Measurements from ENCODE around the gene GALNT1.

The GALNT1 gene

GRCh38 chr18:35707674-35708073, 126.1 kb downstream of the GALNT1 start:
- TF ChIP-seq, protein P1, sequence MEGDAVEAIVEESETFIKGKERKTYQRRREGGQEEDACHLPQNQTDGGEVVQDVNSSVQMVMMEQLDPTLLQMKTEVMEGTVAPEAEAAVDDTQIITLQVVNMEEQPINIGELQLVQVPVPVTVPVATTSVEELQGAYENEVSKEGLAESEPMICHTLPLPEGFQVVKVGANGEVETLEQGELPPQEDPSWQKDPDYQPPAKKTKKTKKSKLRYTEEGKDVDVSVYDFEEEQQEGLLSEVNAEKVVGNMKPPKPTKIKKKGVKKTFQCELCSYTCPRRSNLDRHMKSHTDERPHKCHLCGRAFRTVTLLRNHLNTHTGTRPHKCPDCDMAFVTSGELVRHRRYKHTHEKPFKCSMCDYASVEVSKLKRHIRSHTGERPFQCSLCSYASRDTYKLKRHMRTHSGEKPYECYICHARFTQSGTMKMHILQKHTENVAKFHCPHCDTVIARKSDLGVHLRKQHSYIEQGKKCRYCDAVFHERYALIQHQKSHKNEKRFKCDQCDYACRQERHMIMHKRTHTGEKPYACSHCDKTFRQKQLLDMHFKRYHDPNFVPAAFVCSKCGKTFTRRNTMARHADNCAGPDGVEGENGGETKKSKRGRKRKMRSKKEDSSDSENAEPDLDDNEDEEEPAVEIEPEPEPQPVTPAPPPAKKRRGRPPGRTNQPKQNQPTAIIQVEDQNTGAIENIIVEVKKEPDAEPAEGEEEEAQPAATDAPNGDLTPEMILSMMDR (IDR thresholded peaks at IDR 0.05; ENCODE audit: low read depth, low read length, missing control alignments) = no peak
- no peak overlapping the region for H3K4me3 ChIP-seq (ENCODE audit: low read depth, low read length)
- no peak for DNase-seq (ENCODE audit: low read depth)

DNA sequence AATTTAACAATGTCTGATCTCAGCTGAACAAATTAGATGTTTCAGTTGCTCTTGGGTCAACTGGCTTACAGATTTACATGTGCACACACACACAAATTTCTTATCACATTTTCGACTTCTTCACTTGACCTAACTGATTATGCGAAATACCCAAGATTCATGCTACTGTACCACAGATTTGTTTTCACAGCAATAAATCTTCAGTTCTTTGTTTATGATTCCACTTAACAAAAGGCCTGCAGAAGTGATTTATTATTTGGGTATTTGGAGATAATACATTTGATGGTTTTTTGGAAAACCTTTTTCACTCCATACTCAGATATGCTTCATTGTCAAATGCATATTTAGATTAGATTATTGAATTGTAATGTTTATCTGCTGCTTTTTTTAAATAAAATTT, 129.0 kb downstream of the GALNT1 start:
- no peak overlapping the region for H3K4me3 ChIP-seq (ENCODE audit: low read depth, low read length)
- no peak for DNase-seq (ENCODE audit: low read depth)
- TF ChIP-seq, protein P1 (IDR thresholded peaks at IDR 0.05; ENCODE audit: low read depth, low read length, missing control alignments) = no peak

DNA sequence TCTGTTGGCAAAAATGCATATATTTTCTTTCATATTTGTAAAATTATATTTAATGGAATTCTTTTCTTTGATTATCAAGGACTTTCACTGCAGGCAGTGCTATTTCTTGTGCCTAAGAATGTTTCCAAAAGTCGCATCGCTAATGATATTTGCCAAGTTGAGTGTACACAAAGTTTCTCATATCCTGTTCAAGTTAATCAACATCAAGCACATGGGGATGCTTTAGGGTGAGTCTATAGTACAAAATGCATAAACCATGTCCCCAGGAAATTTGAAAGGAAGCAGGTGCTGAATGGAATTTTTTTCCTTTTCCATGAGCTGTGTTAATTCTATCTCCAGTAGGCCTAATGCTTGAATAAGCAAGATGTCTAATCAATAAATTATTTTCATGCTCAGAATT, 129.7 kb downstream of the GALNT1 start:
- TF ChIP-seq, protein P1 (IDR thresholded peaks at IDR 0.05; ENCODE audit: low read depth, low read length, missing control alignments) = no peak
- no peak overlapping the region for H3K4me3 ChIP-seq (ENCODE audit: low read depth, low read length)
- no peak for DNase-seq (ENCODE audit: low read depth)

DNA sequence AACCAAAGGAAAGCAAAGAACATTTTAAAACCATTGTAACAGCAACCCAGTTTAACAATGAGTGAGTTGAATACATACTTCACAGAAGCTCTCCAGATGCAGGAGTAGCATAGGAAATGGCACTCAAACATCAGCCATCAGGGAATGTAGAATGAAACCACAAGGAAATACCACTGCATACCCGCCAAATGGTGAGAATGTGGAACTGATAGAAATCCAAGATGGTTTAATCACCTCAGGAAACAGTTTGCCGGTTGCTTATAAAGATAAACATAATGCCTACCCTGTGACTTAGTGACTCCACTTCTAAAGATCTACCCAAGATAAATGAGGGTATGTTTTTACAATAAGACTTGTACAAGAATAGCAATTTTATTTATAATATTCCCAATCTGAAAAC, 132.0 kb downstream of the GALNT1 start:
- no peak for DNase-seq (ENCODE audit: low read depth)

GRCh38 chr18:35714539-35714938, 133.0 kb downstream of the GALNT1 start:
- DNase-seq (ENCODE audit: low read depth) = no peak
- no peak overlapping the region for H3K4me3 ChIP-seq (ENCODE audit: low read depth, low read length)
- TF ChIP-seq, protein P1 (IDR thresholded peaks at IDR 0.05; ENCODE audit: low read depth, low read length, missing control alignments) = no peak

More for the DNA sequence above, 132.0 kb downstream of the GALNT1 start:
- no peak overlapping the region for H3K4me3 ChIP-seq (ENCODE audit: low read depth, low read length)
- TF ChIP-seq, protein P1 (IDR thresholded peaks at IDR 0.05; ENCODE audit: low read depth, low read length, missing control alignments) = no peak

- no peak for DNase-seq (ENCODE audit: low read depth)
- H3K4me3 ChIP-seq (ENCODE audit: low read depth, low read length) = no peak overlapping the region
- TF ChIP-seq, protein P1 (IDR thresholded peaks at IDR 0.05; ENCODE audit: low read depth, low read length, missing control alignments) = no peak
These were observed 133.6 kb downstream of the GALNT1 start for GRCh38 chr18:35715139-35715538.

GRCh38 chr18:35716169-35716831, 134.8 kb downstream of the GALNT1 start:
- no peak for DNase-seq (ENCODE audit: low read depth)
- TF ChIP-seq, protein P1 (IDR thresholded peaks at IDR 0.05; ENCODE audit: low read depth, low read length, missing control alignments) = no peak

More at GRCh38 chr18:35716169-35716831, 134.8 kb downstream of the GALNT1 start:
- H3K4me3 ChIP-seq (ENCODE audit: low read depth, low read length) = no peak overlapping the region

All from GM12864 (cell line).